DND-41 (cell line): Measurements from ENCODE around the gene ALG3.
A peak's percentile ranks its signal among the peaks of the same experiment; 100 is the strongest.

Experiments used
- ATAC-seq: fragments of 200-7000 bp; cut with Tn5 transposase; 3 replicates; pipeline ENCODE4 v1.9.1; 2021; ENCODE audit warnings: low read depth; ENCODE audit not compliant: insufficient read depth
- DNase-seq: peaks from one replicate; pipeline ENCODE4 v3.0.0-alpha.2; 2020
- H2AFZ ChIP-seq: 2 replicates; pipeline ENCODE4 v1.6.0; 2012; ENCODE audit warnings: low read depth, low read length
- H3K27ac ChIP-seq: 2 replicates; pipeline ENCODE4 v1.5.1; 2012; ENCODE audit warnings: low read length, inconsistent platforms
- H3K27me3 ChIP-seq: fragments of 200-600 bp; sonication (generic); 2 replicates; pipeline ENCODE4 v1.6.0; 2012; ENCODE audit warnings: low read length, mild to moderate bottlenecking, inconsistent platforms; ENCODE audit not compliant: insufficient read depth, poor library complexity
- H3K36me3 ChIP-seq: 2 replicates; pipeline ENCODE4 v1.5.1; 2012; ENCODE audit warnings: low read length, inconsistent platforms; ENCODE audit not compliant: insufficient read depth
- H3K4me1 ChIP-seq: 2 replicates; pipeline ENCODE4 v1.5.1; 2012; ENCODE audit warnings: mild to moderate bottlenecking, low read length; ENCODE audit not compliant: insufficient read depth
- H3K4me2 ChIP-seq: 2 replicates; pipeline ENCODE4 v1.6.0; 2012; ENCODE audit warnings: mild to moderate bottlenecking, moderate library complexity, low read length, inconsistent platforms; ENCODE audit not compliant: insufficient read depth
- H3K4me3 ChIP-seq, 2 experiments: fragments of 200-600 bp in 1 of 2; shearing (Covaris generic) in 1 of 2; 2 replicates each; pipeline ENCODE4 v1.5.1; 2012 to 2016; ENCODE audit warnings: inconsistent platforms in 2 of 2, low read length in 2 of 2, mild to moderate bottlenecking in 2 of 2, low read depth in 1 of 2, moderate library complexity in 1 of 2
- H3K79me2 ChIP-seq: 2 replicates; pipeline ENCODE4 v1.6.0; 2012; ENCODE audit warnings: low read length, inconsistent platforms; ENCODE audit not compliant: insufficient read depth
- H3K9ac ChIP-seq: 2 replicates; pipeline ENCODE4 v1.6.0; 2012; ENCODE audit warnings: low read depth, mild to moderate bottlenecking, inconsistent platforms, low read length, moderate library complexity
- H3K9me3 ChIP-seq: 2 replicates; pipeline ENCODE4 v1.5.1; 2012; ENCODE audit warnings: low read length, moderate library complexity, mild to moderate bottlenecking, inconsistent platforms; ENCODE audit not compliant: insufficient read depth, severe bottlenecking
- H4K20me1 ChIP-seq: 2 replicates; pipeline ENCODE4 v1.6.0; 2012; ENCODE audit warnings: low read length; ENCODE audit not compliant: insufficient read depth
- EZH2 ChIP-seq: IDR thresholded peaks from 3 replicates; pipeline ENCODE4 v1.6.1; 2012; ENCODE audit warnings: borderline replicate concordance, low read depth, mild to moderate bottlenecking, moderate library complexity, low read length, inconsistent platforms; ENCODE audit not compliant: severe bottlenecking
- TF ChIP-seq, protein P1 (sequence below): IDR thresholded peaks from 2 replicates; pipeline ENCODE4 v1.5.1; 2012; ENCODE audit warnings: borderline replicate concordance, low read length, moderate library complexity, mild to moderate bottlenecking; ENCODE audit not compliant: poor library complexity, severe bottlenecking; ENCODE audit errors: extremely low read depth

Gene ALG3

DNA sequence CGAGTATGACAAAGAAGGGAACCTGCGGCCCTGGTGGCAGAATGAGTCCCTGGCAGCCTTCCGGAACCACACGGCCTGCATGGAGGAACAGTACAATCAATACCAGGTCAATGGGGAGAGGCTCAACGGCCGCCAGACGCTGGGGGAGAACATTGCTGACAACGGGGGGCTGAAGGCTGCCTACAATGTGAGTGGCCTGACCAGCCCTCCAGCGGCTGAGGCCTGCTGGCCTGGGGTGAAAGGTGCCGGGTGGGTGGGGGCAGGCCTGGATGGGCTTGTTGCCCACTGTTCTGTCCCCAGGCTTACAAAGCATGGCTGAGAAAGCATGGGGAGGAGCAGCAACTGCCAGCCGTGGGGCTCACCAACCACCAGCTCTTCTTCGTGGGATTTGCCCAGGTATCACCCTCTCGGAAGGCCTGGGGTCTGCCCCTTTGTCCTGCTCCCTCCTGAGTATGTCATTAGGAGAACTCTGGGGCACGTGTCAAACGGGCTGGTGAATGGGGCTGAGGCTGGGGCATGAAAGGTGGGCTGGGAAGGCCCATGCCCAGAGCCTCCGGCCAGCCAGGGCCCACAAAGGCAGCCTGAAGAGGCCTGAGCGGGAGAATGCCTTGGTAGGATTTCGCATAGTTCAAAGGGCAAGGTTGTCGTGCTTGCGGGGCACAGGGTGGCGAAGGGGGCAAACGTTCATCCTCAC, 42.4 kb upstream of the ALG3 start:
- Histone ChIP-seq H4K20me1 (no peaks in the 10 kb centered on the region), H3K9ac (no peak overlapping the region), H3K27me3 (peaks cover 7% of the 10 kb centered on the region), H3K4me3 (no peak overlapping the region), H3K4me1 (no peaks in the 10 kb centered on the region), H3K4me2 (no peak overlapping the region), H2AFZ (no peak overlapping the region), H3K36me3 (no peaks in the 10 kb centered on the region), H3K79me2 (no peaks in the 10 kb centered on the region), H3K27ac (no peak overlapping the region), H3K9me3 (no peaks in the 10 kb centered on the region)
- TF ChIP-seq, protein P1, sequence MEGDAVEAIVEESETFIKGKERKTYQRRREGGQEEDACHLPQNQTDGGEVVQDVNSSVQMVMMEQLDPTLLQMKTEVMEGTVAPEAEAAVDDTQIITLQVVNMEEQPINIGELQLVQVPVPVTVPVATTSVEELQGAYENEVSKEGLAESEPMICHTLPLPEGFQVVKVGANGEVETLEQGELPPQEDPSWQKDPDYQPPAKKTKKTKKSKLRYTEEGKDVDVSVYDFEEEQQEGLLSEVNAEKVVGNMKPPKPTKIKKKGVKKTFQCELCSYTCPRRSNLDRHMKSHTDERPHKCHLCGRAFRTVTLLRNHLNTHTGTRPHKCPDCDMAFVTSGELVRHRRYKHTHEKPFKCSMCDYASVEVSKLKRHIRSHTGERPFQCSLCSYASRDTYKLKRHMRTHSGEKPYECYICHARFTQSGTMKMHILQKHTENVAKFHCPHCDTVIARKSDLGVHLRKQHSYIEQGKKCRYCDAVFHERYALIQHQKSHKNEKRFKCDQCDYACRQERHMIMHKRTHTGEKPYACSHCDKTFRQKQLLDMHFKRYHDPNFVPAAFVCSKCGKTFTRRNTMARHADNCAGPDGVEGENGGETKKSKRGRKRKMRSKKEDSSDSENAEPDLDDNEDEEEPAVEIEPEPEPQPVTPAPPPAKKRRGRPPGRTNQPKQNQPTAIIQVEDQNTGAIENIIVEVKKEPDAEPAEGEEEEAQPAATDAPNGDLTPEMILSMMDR = no peak
- TF ChIP-seq EZH2 = no peak
- no peak for DNase-seq
- no peak for ATAC-seq

DNA sequence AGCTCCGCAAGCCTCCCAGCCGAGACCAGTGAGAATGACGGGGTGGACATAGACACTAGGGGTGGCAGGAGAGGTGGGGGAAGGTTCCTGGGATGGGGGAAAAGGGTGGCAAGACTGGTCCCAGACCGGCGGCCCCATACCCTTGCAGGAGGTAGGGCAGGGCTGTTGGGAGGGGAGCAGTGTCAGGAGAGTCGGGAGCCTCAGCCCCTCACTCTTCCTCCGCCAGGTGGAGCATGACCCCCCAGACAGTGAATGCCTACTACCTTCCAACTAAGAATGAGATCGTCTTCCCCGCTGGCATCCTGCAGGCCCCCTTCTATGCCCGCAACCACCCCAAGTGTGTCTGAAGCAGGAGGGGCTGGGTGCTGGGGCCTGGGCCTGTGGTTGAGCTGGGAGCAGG, 41.6 kb upstream of the ALG3 start:
- H3K27ac ChIP-seq = no peak overlapping the region

DNA sequence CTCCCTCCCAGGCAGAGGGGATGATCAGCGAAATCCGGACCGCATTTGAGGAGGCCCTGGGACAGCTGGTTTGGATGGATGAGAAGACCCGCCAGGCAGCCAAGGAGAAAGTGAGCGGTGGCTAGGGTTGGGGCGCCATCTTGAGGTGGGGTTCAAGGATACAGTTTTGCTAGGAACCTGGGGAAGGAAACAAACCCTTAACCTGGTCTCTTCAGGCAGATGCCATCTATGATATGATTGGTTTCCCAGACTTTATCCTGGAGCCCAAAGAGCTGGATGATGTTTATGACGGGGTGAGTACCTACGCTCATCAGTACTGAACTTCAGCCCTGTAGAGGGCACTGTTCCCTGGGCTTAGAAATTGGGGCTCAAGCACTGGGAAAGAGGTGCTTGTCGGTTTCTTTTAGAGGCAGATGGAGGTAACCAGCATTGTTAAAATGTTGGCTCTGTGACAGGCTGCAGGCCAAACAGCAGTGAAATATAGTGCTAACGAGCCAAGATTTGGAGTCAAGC, 40.7 kb upstream of the ALG3 start:
- DNase-seq (peak; percentile 73), ATAC-seq (peak; percentile 90)
- Histone ChIP-seq H3K79me2 (no peaks in the 10 kb centered on the region), H3K4me3 (no peak overlapping the region), H2AFZ (no peak overlapping the region), H3K9ac (no peak overlapping the region), H4K20me1 (no peaks in the 10 kb centered on the region), H3K27ac (no peak overlapping the region), H3K27me3 (peaks cover 7% of the 10 kb centered on the region), H3K9me3 (no peaks in the 10 kb centered on the region), H3K4me1 (no peaks in the 10 kb centered on the region), H3K36me3 (no peaks in the 10 kb centered on the region), H3K4me2 (no peak overlapping the region)
- no peak for TF ChIP-seq EZH2
- TF ChIP-seq, protein P1 = peak; percentile 82

More for the DNA sequence above, 41.6 kb upstream of the ALG3 start:
- TF ChIP-seq, protein P1 = no peak
- no peak for TF ChIP-seq EZH2
- Histone ChIP-seq H3K4me1 (no peaks in the 10 kb centered on the region), H3K4me3 (no peak overlapping the region), H3K79me2 (no peaks in the 10 kb centered on the region), H4K20me1 (no peaks in the 10 kb centered on the region), H3K9ac (no peak overlapping the region), H3K4me2 (no peak overlapping the region), H2AFZ (no peak overlapping the region), H3K9me3 (no peaks in the 10 kb centered on the region), H3K36me3 (no peaks in the 10 kb centered on the region), H3K27me3 (peaks cover 7% of the 10 kb centered on the region)
- DNase-seq (no peak), ATAC-seq (no peak)
